H1 (cell line): Measurements from ENCODE around the gene CSE1L. TPM values are rescaled to one million over a fixed set of nuclear protein-coding genes. Genes with fewer than 3 reads are reported as not detected.

Experiments
- BRCA1 ChIP-seq: IDR thresholded peaks from 2 replicates; pipeline ENCODE4 v1.6.1; 2012; ENCODE audit warnings: low read depth, low read length, improper control_type of control experiment
- CHD7 ChIP-seq: fragments of 300-600 bp; sonication (generic); IDR thresholded peaks from 2 replicates; pipeline ENCODE4 v1.7.1; 2012; ENCODE audit warnings: low read length, moderate library complexity, mild to moderate bottlenecking, inconsistent platforms; ENCODE audit not compliant: insufficient replicate concordance
- CTCF ChIP-seq, 3 experiments: IDR thresholded peaks; 1 replicate in 2 of 3; 2 replicates in 1 of 3; pipeline versions ENCODE4 v1.5.1 to v1.6.1; 2011; ENCODE audit warnings: low read length in 3 of 3, mild to moderate bottlenecking in 3 of 3, inconsistent platforms in 2 of 3, low read depth in 1 of 3, moderate library complexity in 1 of 3; ENCODE audit not compliant: insufficient read depth in 1 of 3; ENCODE audit errors: control extremely low read depth in 1 of 3
- KDM5A ChIP-seq: fragments of 200-600 bp; IDR thresholded peaks from 2 replicates; pipeline ENCODE4 v1.7.1; 2012; ENCODE audit warnings: mild to moderate bottlenecking, low read length, inconsistent platforms, mixed read lengths
- MAFK ChIP-seq: IDR thresholded peaks from 2 replicates; pipeline ENCODE4 v1.6.1; 2012; ENCODE audit warnings: low read depth, mild to moderate bottlenecking, improper control_type of control experiment, low read length
- TAF7 ChIP-seq: optimal IDR thresholded peaks from 2 replicates; pipeline ENCODE3; 2011; ENCODE audit warnings: low read depth, mild to moderate bottlenecking, inconsistent platforms, low read length, moderate library complexity, borderline replicate concordance
- polyA plus RNA-seq, 7 experiments: library from polyadenylated mRNA; depleted of rRNA in 3 of 7; stranded (reverse) in 5 of 7; unstranded in 2 of 7; fragments of >200 nt in 5 of 7; fragments of 200-250 nt in 2 of 7; gene quantifications; 1 replicate in 5 of 7; 2 replicates in 1 of 7; 4 replicates in 1 of 7; pipeline versions ENCODE4 v1.2.1 to v1.2.3, GENCODE V29; 2011 to 2013; ENCODE audit warnings: missing spikeins in 2 of 7, mixed read lengths in 2 of 7
- total RNA-seq: library from RNA; stranded (reverse); fragmentation: NEBNext Ultra II Directional; extraction: Animal tissue kit (Norgen Biotek cat#: 25700); gene quantifications from 2 replicates; pipeline ENCODE4 v1.2.1, GENCODE V29; 2021

The CSE1L gene
- total and polyA plus RNA-seq, 2 of the 8 experiments (the other 6 are each of a cell fraction or from before 2014, with no cell fraction given), result 94.1 to 269 TPM

GRCh38 chr20:49115564-49115963 is 69.5 kb downstream of the CSE1L start (continued):
- TF ChIP-seq CHD7 (no peak), BRCA1 (no peak), TAF7 (no peak), KDM5A (no peak), MAFK (peak; percentile 74), CTCF (IDR thresholded peaks at IDR 0.05; ENCODE audit: control extremely low read depth in 1 of 3, insufficient read depth in 1 of 3, low read depth in 1 of 3, low read length in 3 of 3) (peak in 1 of 3 experiments; percentile 1; a peak in 1 of 4 replicates)
- TF ChIP-seq, all 59 proteins: peak for 2
